B cell (primary cell): ENCODE results near the gene MAGI2. TPM values are rescaled to one million over a fixed set of nuclear protein-coding genes. Genes with fewer than 3 reads are reported as not detected.

Experiments
- ATAC-seq: fragments of 200-7000 bp; cut with Tn5 transposase; one replicate; pipeline ENCODE4 v1.10.0; 2021; ENCODE audit warnings: low read depth, mild to moderate bottlenecking, moderate number of reproducible peaks, moderate library complexity
- CTCF ChIA-PET: fragments of 350-600 bp; sonication (Branson Sonifier 250); formaldehyde crosslinking; loops from one replicate; lab custom pipeline; 2021; ENCODE audit warnings: antibody characterized with exemption, inconsistent platforms; lab: Charles Lee
- POLR2A ChIA-PET: fragments of 350-600 bp; sonication (Branson Sonifier 250); formaldehyde crosslinking; loops from one replicate; lab custom pipeline; 2021; ENCODE audit warnings: antibody characterized with exemption; lab: Charles Lee
- DNase-seq: peaks from one replicate; pipeline ENCODE4 v3.0.0; 2013
- H2AFZ ChIP-seq: 2 replicates; pipeline ENCODE4 v1.6.1; 2012; ENCODE audit warnings: mild to moderate bottlenecking, low read depth, low read length; ENCODE audit not compliant: insufficient read depth, poor library complexity, severe bottlenecking
- H3K27ac ChIP-seq, 2 donors: 1 replicate in 1 of 2; 2 replicates in 1 of 2; pipeline ENCODE4 v1.5.1; 2012 to 2013; ENCODE audit warnings: low read length in 2 of 2, mild to moderate bottlenecking in 2 of 2, moderate library complexity in 1 of 2
- H3K27me3 ChIP-seq, 4 experiments: fragments of 200-600 bp in 1 of 4; sonication (generic) in 1 of 4; replicated peaks in 1 of 4; 1 replicate in 2 of 4; 2 replicates in 2 of 4; pipeline versions ENCODE4 v1.6.1 to v1.7.0; 2013 to 2016; ENCODE audit warnings: low read length in 3 of 4, mild to moderate bottlenecking in 2 of 4, mixed read lengths in 1 of 4, moderate library complexity in 1 of 4; ENCODE audit not compliant: insufficient read depth in 4 of 4, control insufficient read depth in 3 of 4; ENCODE audit errors: control extremely low read depth in 1 of 4
- H3K36me3 ChIP-seq, 2 experiments: replicated peaks in 1 of 2; 1 replicate in 1 of 2; 2 replicates in 1 of 2; pipeline versions ENCODE4 v1.6.1 to v1.7.1; 2013; ENCODE audit warnings: low read length in 1 of 2; ENCODE audit not compliant: insufficient read depth in 2 of 2, control insufficient read depth in 1 of 2; ENCODE audit errors: control extremely low read depth in 1 of 2, extremely low read depth in 1 of 2
- H3K4me1 ChIP-seq, 2 donors: fragments of 200-600 bp in 1 of 2; sonication (generic) in 1 of 2; 1 replicate in 1 of 2; 2 replicates in 1 of 2; pipeline versions ENCODE4 v1.5.1 to v1.6.1; 2013 to 2017; ENCODE audit warnings: low read length in 2 of 2; ENCODE audit not compliant: control insufficient read depth in 2 of 2, insufficient read depth in 2 of 2
- H3K4me2 ChIP-seq: replicated peaks from 2 replicates; pipeline ENCODE3; 2012; ENCODE audit warnings: mild to moderate bottlenecking, low read depth, low read length; ENCODE audit not compliant: poor library complexity, severe bottlenecking
- H3K4me3 ChIP-seq, 5 experiments: fragments of 200-600 bp in 1 of 5; sonication (generic) in 1 of 5; 1 replicate in 3 of 5; 2 replicates in 2 of 5; pipeline versions ENCODE4 v1.5.1 to v1.7.0; 2011 to 2016; ENCODE audit warnings: low read length in 4 of 5, mild to moderate bottlenecking in 4 of 5, low read depth in 2 of 5, control low read depth in 1 of 5, moderate library complexity in 1 of 5; ENCODE audit not compliant: insufficient read depth in 1 of 5; ENCODE audit errors: control extremely low read depth in 1 of 5, extremely low read depth in 1 of 5
- H3K79me2 ChIP-seq: fragments of 200-600 bp; sonication (generic); one replicate; pipeline ENCODE4 v1.6.0; 2016; ENCODE audit warnings: low read length; ENCODE audit not compliant: control insufficient read depth, insufficient read depth
- H3K9ac ChIP-seq: fragments of 200-600 bp; sonication (generic); 2 replicates; pipeline ENCODE4 v1.6.1; 2017; ENCODE audit warnings: mild to moderate bottlenecking, low read length, moderate library complexity
- H3K9me3 ChIP-seq, 3 donors: one replicate each; pipeline versions ENCODE4 v1.6.1 to v1.7.1; 2013; ENCODE audit warnings: low read length in 2 of 3; ENCODE audit not compliant: control insufficient read depth in 2 of 3, insufficient read depth in 1 of 3; ENCODE audit errors: control extremely low read depth in 1 of 3
- H4K20me1 ChIP-seq: 2 replicates; pipeline ENCODE4 v1.6.0; 2012; ENCODE audit warnings: mild to moderate bottlenecking, low read length; ENCODE audit not compliant: insufficient read depth, control insufficient read depth, poor library complexity, severe bottlenecking
- H3K27ac Mint-ChIP-seq: one replicate; pipeline ENCODE4 v1.8.0; 2021; ENCODE audit warnings: mixed read lengths
- H3K27me3 Mint-ChIP-seq: one replicate; pipeline ENCODE4 v1.8.0; 2021; ENCODE audit warnings: mixed read lengths
- H3K4me1 Mint-ChIP-seq: one replicate; pipeline ENCODE4 v1.8.0; 2021; ENCODE audit warnings: mixed read lengths
- H3K4me3 Mint-ChIP-seq: one replicate; pipeline ENCODE4 v1.8.0; 2021; ENCODE audit warnings: mixed read lengths
- H3K9me3 Mint-ChIP-seq: one replicate; pipeline ENCODE4 v1.8.0; 2022; ENCODE audit warnings: mixed read lengths; ENCODE audit not compliant: insufficient read depth
- EZH2 ChIP-seq: IDR thresholded peaks from 2 replicates; pipeline ENCODE4 v1.6.1; 2012; ENCODE audit warnings: borderline replicate concordance, low read depth, mild to moderate bottlenecking, moderate library complexity, low read length; ENCODE audit not compliant: insufficient read depth, poor library complexity, severe bottlenecking
- WGBS: methylation state at CpG from one replicate; pipeline ENCODE4 v1.1.5; 2013; ENCODE audit warnings: missing lambda C conversion rate; ENCODE audit not compliant: insufficient coverage; 5-methylcytosine and 5-hydroxymethylcytosine counted together
- intact Hi-C: fragments of 100-400 bp; cut with micrococcal nuclease; formaldehyde crosslinking; loops from one replicate; pipeline ENCODE4 v1.10.0; 2022
- polyA plus RNA-seq: library from polyadenylated mRNA; depleted of rRNA; stranded (reverse); fragments of >200 nt; gene quantifications from 2 replicates; pipeline ENCODE4 v1.2.3, GENCODE V29; 2012
- total RNA-seq, 2 donors: library from RNA; stranded (reverse); fragments of 120-200 nt in 1 of 2; gene quantifications; 1 replicate in 1 of 2; 2 replicates in 1 of 2; pipeline versions ENCODE4 v1.2.3 to v1.2.4, GENCODE V29; 2013 to 2022
- TF ChIP-seq, protein P1 (sequence below): fragments of 200-600 bp; IDR thresholded peaks from one replicate; pipeline ENCODE4 v1.8.0; 2022; ENCODE audit warnings: antibody characterized with exemption, mild to moderate bottlenecking

The MAGI2 gene
- total and polyA plus RNA-seq, 2 donors (not counting 1 experiment from before 2014, with no cell fraction given), result 0.16 to 0.64 TPM

- no CpG with 5 or more reads among the region's 1 CpG for WGBS
- H3K9me3 Mint-ChIP-seq, result no peaks in the 10 kb centered on the region
- TF ChIP-seq, protein P1, sequence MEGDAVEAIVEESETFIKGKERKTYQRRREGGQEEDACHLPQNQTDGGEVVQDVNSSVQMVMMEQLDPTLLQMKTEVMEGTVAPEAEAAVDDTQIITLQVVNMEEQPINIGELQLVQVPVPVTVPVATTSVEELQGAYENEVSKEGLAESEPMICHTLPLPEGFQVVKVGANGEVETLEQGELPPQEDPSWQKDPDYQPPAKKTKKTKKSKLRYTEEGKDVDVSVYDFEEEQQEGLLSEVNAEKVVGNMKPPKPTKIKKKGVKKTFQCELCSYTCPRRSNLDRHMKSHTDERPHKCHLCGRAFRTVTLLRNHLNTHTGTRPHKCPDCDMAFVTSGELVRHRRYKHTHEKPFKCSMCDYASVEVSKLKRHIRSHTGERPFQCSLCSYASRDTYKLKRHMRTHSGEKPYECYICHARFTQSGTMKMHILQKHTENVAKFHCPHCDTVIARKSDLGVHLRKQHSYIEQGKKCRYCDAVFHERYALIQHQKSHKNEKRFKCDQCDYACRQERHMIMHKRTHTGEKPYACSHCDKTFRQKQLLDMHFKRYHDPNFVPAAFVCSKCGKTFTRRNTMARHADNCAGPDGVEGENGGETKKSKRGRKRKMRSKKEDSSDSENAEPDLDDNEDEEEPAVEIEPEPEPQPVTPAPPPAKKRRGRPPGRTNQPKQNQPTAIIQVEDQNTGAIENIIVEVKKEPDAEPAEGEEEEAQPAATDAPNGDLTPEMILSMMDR, result no peak
- TF ChIP-seq EZH2, result no peak
- DNase-seq, result no peak
- intact Hi-C loops, result no loop called here
- no peak overlapping the region for H3K4me3 Mint-ChIP-seq
- no peaks in the 10 kb centered on the region for H3K4me1 Mint-ChIP-seq
- Histone ChIP-seq H3K9ac (no peak overlapping the region), H3K27ac (no peak overlapping the region), H3K4me1 (no peaks in the 10 kb centered on the region), H3K79me2 (no peaks in the 10 kb centered on the region), H4K20me1 (no peaks in the 10 kb centered on the region), H3K9me3 (no peaks in the 10 kb centered on the region), H2AFZ (no peak overlapping the region), H3K4me2 (no peak overlapping the region), H3K27me3 (no peaks in the 10 kb centered on the region), H3K4me3 (no peak overlapping the region), H3K36me3 (no peaks in the 10 kb centered on the region)
- ATAC-seq, result no peak
- H3K27ac Mint-ChIP-seq, result no peak overlapping the region
- peaks cover 22% of the 10 kb centered on the region for H3K27me3 Mint-ChIP-seq
- POLR2A ChIA-PET, result no interaction called here
- CTCF ChIA-PET, result no interaction called here
These were observed 1303.7 kb downstream of the MAGI2 start for GRCh38 chr7:78149787-78150186.

- no peak overlapping the region for H3K4me3 Mint-ChIP-seq
- Histone ChIP-seq H3K9ac (no peak overlapping the region), H4K20me1 (no peaks in the 10 kb centered on the region), H3K4me3 (no peak overlapping the region), H3K4me2 (no peak overlapping the region), H2AFZ (no peak overlapping the region), H3K36me3 (no peaks in the 10 kb centered on the region), H3K9me3 (no peaks in the 10 kb centered on the region), H3K79me2 (no peaks in the 10 kb centered on the region), H3K4me1 (no peaks in the 10 kb centered on the region), H3K27me3 (peaks cover 0 to 3% (median 0%) of the 10 kb centered on the region in 4 experiments), H3K27ac (no peak overlapping the region)
- H3K27me3 Mint-ChIP-seq, result peaks cover 22% of the 10 kb centered on the region
- no peak for ATAC-seq
- H3K4me1 Mint-ChIP-seq, result no peaks in the 10 kb centered on the region
- ChIA-PET POLR2A (no interaction called here), CTCF (no interaction called here)
- WGBS, result no CpG with 5 or more reads among the region's 1 CpG
- no peak for TF ChIP-seq EZH2
- TF ChIP-seq, protein P1, result no peak
- intact Hi-C loops, result no loop called here
- no peak for DNase-seq
- no peak overlapping the region for H3K27ac Mint-ChIP-seq
- no peaks in the 10 kb centered on the region for H3K9me3 Mint-ChIP-seq
These were observed 1305.1 kb downstream of the MAGI2 start for GRCh38 chr7:78148166-78148894.
